Activated naive CD4-positive, alpha-beta T cell treated with Interleukin-2 at 50 U/mL for 16 hours (primary cell): ENCODE data around the gene CD9.
"Not testable (repeated sequence)": the region's sequence is repeated elsewhere in the genome, so short reads cannot be mapped to it uniquely, and the experiment has no call there.

Source experiments
- DNase-seq: peaks from one replicate; pipeline ENCODE4 v3.0.0-alpha.2; 2020

CD9 gene

GRCh38 chr12:6180268-6181051 lies 19.7 kb upstream of the CD9 start:
- no peak for DNase-seq

GRCh38 chr12:6181166-6181565 lies 19.0 kb upstream of the CD9 start:
- DNase-seq, result no peak

GRCh38 chr12:6181583-6182278 lies 18.5 kb upstream of the CD9 start:
- no peak for DNase-seq

- DNase-seq, result no peak
These were observed 17.8 kb upstream of the CD9 start for GRCh38 chr12:6182279-6182898.

GRCh38 chr12:6183689-6184428 lies 16.3 kb upstream of the CD9 start:
- DNase-seq, result no peak

GRCh38 chr12:6185961-6186827 lies 14.0 kb upstream of the CD9 start:
- no peak for DNase-seq

- no peak for DNase-seq
These were observed 12.0 kb upstream of the CD9 start for GRCh38 chr12:6187948-6188793.

- DNase-seq, result no peak
These were observed 11.2 kb upstream of the CD9 start for GRCh38 chr12:6189028-6189427.

- not testable (repeated sequence) for DNase-seq
These were observed 10.1 kb upstream of the CD9 start for GRCh38 chr12:6189952-6190598.

- DNase-seq, result not testable (repeated sequence)
These were observed 9.3 kb upstream of the CD9 start for GRCh38 chr12:6190767-6191530.

GRCh38 chr12:6192604-6193380 lies 7.4 kb upstream of the CD9 start:
- DNase-seq, result no peak

GRCh38 chr12:6193853-6194815 lies 6.1 kb upstream of the CD9 start:
- DNase-seq, result no peak

GRCh38 chr12:6195665-6196535 lies 4.3 kb upstream of the CD9 start:
- peak; percentile 78 for DNase-seq

- DNase-seq, result no peak
These were observed 2.1 kb upstream of the CD9 start for GRCh38 chr12:6198051-6198450.

- no peak for DNase-seq
These were observed 1.6 kb upstream of the CD9 start for GRCh38 chr12:6198556-6198955.

GRCh38 chr12:6198985-6199530 lies 1.1 kb upstream of the CD9 start:
- no peak for DNase-seq
